ENCODE results near the gene LARGE1.

- TF ChIP-seq CTCF (conservative IDR thresholded peaks at IDR 0.05; ENCODE audit: low read depth, low read length) (no peak), MAFK (IDR thresholded peaks at IDR 0.05; ENCODE audit: low read depth, low read length) (no peak), MXI1 (IDR thresholded peaks at IDR 0.05; ENCODE audit: borderline replicate concordance, low read depth, low read length) (no peak), ELK1 (IDR thresholded peaks at IDR 0.05; ENCODE audit: borderline replicate concordance, low read depth, low read length) (no peak), CEBPB (IDR thresholded peaks at IDR 0.05; ENCODE audit: low read depth, low read length) (no peak), POLR2A (IDR thresholded peaks at IDR 0.05; ENCODE audit: low read depth, low read length) (no peak), BHLHE40 (IDR thresholded peaks at IDR 0.05; ENCODE audit: low read depth, low read length) (no peak), SMC3 (IDR thresholded peaks at IDR 0.05; ENCODE audit: low read depth, low read length) (no peak), FOS (IDR thresholded peaks at IDR 0.05; ENCODE audit: low read depth, low read length) (no peak)
Observed at GRCh38 chr22:33902073-33902472, 18.2 kb downstream of the LARGE1 start.

Data from IMR-90 (cell line).